ENCODE measurements around the gene LCE3A. TPM values are rescaled to one million over a fixed set of nuclear protein-coding genes. Genes with fewer than 3 reads are reported as not detected.

The LCE3A gene
- total RNA-seq, 4 donors from 2014 or later: not detected

GRCh38 chr1:152613511-152613910, 9.4 kb downstream of the LCE3A start, which contains the start of gene LCE3B:
LCE3B (plus strand) TSS chr1:152613811; CDS start chr1:152613811, 0 bp downstream.
- no peaks in the 10 kb centered on the region for H3K4me1 ChIP-seq
- H3K9me3 ChIP-seq: no peaks in the 10 kb centered on the region
- no peaks in the 10 kb centered on the region for H3K36me3 ChIP-seq
- 75 to 83% methylated on average over 1 of the region's 1 CpG for WGBS, 2 donors
- H3K27ac ChIP-seq: no peak within 1 kb of the TSS
- H3K27me3 ChIP-seq: no peaks in the 10 kb centered on the region
- intact Hi-C loops (cut with DNase I): no loop called here
- H3K4me3 ChIP-seq (replicated peaks in 1 of 3): no peak within 1 kb of the TSS
- TF ChIP-seq CTCF (IDR thresholded peaks at IDR 0.05): no peak
- TF ChIP-seq POLR2A (IDR thresholded peaks at IDR 0.05): no peak
- DNase-seq: no peak

GRCh38 chr1:152599934-152600333, 23.0 kb downstream of the LCE3A start, which contains the start of gene LCE3C:
LCE3C (plus strand) TSS chr1:152600234; CDS start chr1:152600732, 498 bp downstream.
- H3K9me3 ChIP-seq: no peaks in the 10 kb centered on the region
- H3K27me3 ChIP-seq: no peaks in the 10 kb centered on the region
- 65 to 84% methylated on average over 4 of the region's 4 CpGs for WGBS, 2 donors
- no peak within 1 kb of the TSS for H3K4me3 ChIP-seq (replicated peaks in 1 of 3)
- no peaks in the 10 kb centered on the region for H3K36me3 ChIP-seq
- no peak for TF ChIP-seq CTCF (IDR thresholded peaks at IDR 0.05)
- TF ChIP-seq POLR2A (IDR thresholded peaks at IDR 0.05): no peak
- no peak for DNase-seq
- no peak within 1 kb of the TSS for H3K27ac ChIP-seq
- intact Hi-C loops (cut with DNase I): no loop called here
- H3K4me1 ChIP-seq: no peaks in the 10 kb centered on the region

GRCh38 chr1:152596986-152597385, 25.9 kb downstream of the LCE3A start:
- Histone ChIP-seq H3K4me1 (no peaks in the 10 kb centered on the region), H3K27me3 (no peaks in the 10 kb centered on the region), H3K9me3 (no peaks in the 10 kb centered on the region), H3K4me3 (replicated peaks in 1 of 3) (no peak overlapping the region), H3K36me3 (no peaks in the 10 kb centered on the region), H3K27ac (no peak overlapping the region)
- WGBS, 2 donors: 78 to 86% methylated on average over 2 of the region's 2 CpGs
- DNase-seq: no peak
- intact Hi-C loops (cut with DNase I): no loop called here
- no peak for TF ChIP-seq POLR2A (IDR thresholded peaks at IDR 0.05)
- TF ChIP-seq CTCF (IDR thresholded peaks at IDR 0.05): no peak

- DNase-seq: no peak
- intact Hi-C loops (cut with DNase I): no loop called here
- Histone ChIP-seq H3K27me3 (no peaks in the 10 kb centered on the region), H3K4me3 (replicated peaks in 1 of 3) (no peak overlapping the region), H3K36me3 (no peaks in the 10 kb centered on the region), H3K4me1 (no peaks in the 10 kb centered on the region), H3K27ac (no peak overlapping the region), H3K9me3 (no peaks in the 10 kb centered on the region)
- TF ChIP-seq POLR2A (IDR thresholded peaks at IDR 0.05) (no peak), CTCF (IDR thresholded peaks at IDR 0.05) (no peak)
- 43 to 50% methylated on average over 1 of the region's 1 CpG for WGBS, 2 donors
Measured at GRCh38 chr1:152585586-152585985, 37.3 kb downstream of the LCE3A start.

- intact Hi-C loops (cut with DNase I): no loop called here
Measured at GRCh38 chr1:152582647-152583046, 40.3 kb downstream of the LCE3A start.

More at GRCh38 chr1:152582647-152583046, 40.3 kb downstream of the LCE3A start:
- no peaks in the 10 kb centered on the region for H3K27me3 ChIP-seq
- no peak overlapping the region for H3K27ac ChIP-seq
- no peaks in the 10 kb centered on the region for H3K9me3 ChIP-seq
- no peaks in the 10 kb centered on the region for H3K4me1 ChIP-seq
- DNase-seq: no peak
- 75 to 84% methylated on average over 1 of the region's 1 CpG for WGBS, 2 donors
- no peaks in the 10 kb centered on the region for H3K36me3 ChIP-seq
- TF ChIP-seq CTCF (IDR thresholded peaks at IDR 0.05) (no peak), POLR2A (IDR thresholded peaks at IDR 0.05) (no peak)
- H3K4me3 ChIP-seq (replicated peaks in 1 of 3): no peak overlapping the region

Data from thyroid gland (tissue), 4 donors.